H9 (cell line): ENCODE results near the gene NCAM2. TPM values are rescaled to one million over a fixed set of nuclear protein-coding genes. Genes with fewer than 3 reads are reported as not detected.

ENCODE experiments used
- DNase-seq: peaks from one replicate; pipeline ENCODE4 v3.0.0-alpha.2; 2017
- H2AFZ ChIP-seq: one replicate; pipeline ENCODE4 v1.6.1; 2013; ENCODE audit warnings: mild to moderate bottlenecking, low read length, control low read depth, moderate library complexity
- H2AK5ac ChIP-seq: 2 replicates; pipeline ENCODE4 v1.6.1; 2013; ENCODE audit warnings: low read length, control low read depth, mixed read lengths; ENCODE audit not compliant: insufficient read length
- H2BK120ac ChIP-seq: one replicate; pipeline ENCODE4 v1.6.1; 2013; ENCODE audit warnings: low read depth, mild to moderate bottlenecking, low read length, control low read depth, inconsistent platforms; ENCODE audit not compliant: poor library complexity, severe bottlenecking
- H2BK12ac ChIP-seq: 2 replicates; pipeline ENCODE4 v1.6.1; 2013; ENCODE audit warnings: low read length, control low read depth, mixed read lengths, low read depth; ENCODE audit not compliant: insufficient read length
- H2BK15ac ChIP-seq: 2 replicates; pipeline ENCODE4 v1.6.1; 2013; ENCODE audit warnings: low read depth, low read length, control low read depth
- H2BK20ac ChIP-seq: one replicate; pipeline ENCODE4 v1.6.1; 2013; ENCODE audit warnings: low read depth, mild to moderate bottlenecking, low read length, control low read depth, inconsistent platforms; ENCODE audit not compliant: poor library complexity, severe bottlenecking
- H2BK5ac ChIP-seq: 2 replicates; pipeline ENCODE4 v1.6.1; 2013; ENCODE audit warnings: low read length, control low read depth, mixed read lengths; ENCODE audit not compliant: insufficient read length
- H3K14ac ChIP-seq: 2 replicates; pipeline ENCODE4 v1.6.1; 2013; ENCODE audit warnings: low read length, control low read depth; ENCODE audit not compliant: insufficient read depth
- H3K18ac ChIP-seq: 2 replicates; pipeline ENCODE4 v1.6.1; 2013; ENCODE audit warnings: low read depth, mild to moderate bottlenecking, mixed read lengths, low read length, control low read depth; ENCODE audit not compliant: insufficient read length
- H3K23ac ChIP-seq: 2 replicates; pipeline ENCODE4 v1.6.1; 2013; ENCODE audit warnings: low read length, control low read depth, mixed read lengths, low read depth; ENCODE audit not compliant: insufficient read length
- H3K23me2 ChIP-seq: 2 replicates; pipeline ENCODE4 v1.6.1; 2013; ENCODE audit warnings: low read depth, mild to moderate bottlenecking, mixed read lengths, low read length, control low read depth; ENCODE audit not compliant: insufficient read length, poor library complexity, severe bottlenecking
- H3K27ac ChIP-seq: 2 replicates; pipeline ENCODE4 v1.5.1; 2013; ENCODE audit warnings: low read length, control low read depth, mixed read lengths, low read depth; ENCODE audit not compliant: insufficient read length
- H3K27me3 ChIP-seq: 2 replicates; pipeline ENCODE4 v1.6.1; 2013; ENCODE audit warnings: low read length, control low read depth, inconsistent platforms; ENCODE audit not compliant: insufficient read depth
- H3K4ac ChIP-seq: 2 replicates; pipeline ENCODE4 v1.6.1; 2013; ENCODE audit warnings: low read depth, mild to moderate bottlenecking, control low read depth, inconsistent platforms, low read length, moderate library complexity
- H3K4me1 ChIP-seq: 2 replicates; pipeline ENCODE4 v1.6.1; 2013; ENCODE audit warnings: low read length, control low read depth, inconsistent platforms; ENCODE audit not compliant: insufficient read depth
- H3K4me2 ChIP-seq: 2 replicates; pipeline ENCODE4 v1.6.1; 2013; ENCODE audit warnings: low read length, control low read depth, mixed read lengths; ENCODE audit not compliant: insufficient read length, insufficient read depth
- H3K56ac ChIP-seq: 2 replicates; pipeline ENCODE4 v1.6.1; 2013; ENCODE audit warnings: low read depth, mild to moderate bottlenecking, mixed read lengths, low read length, control low read depth; ENCODE audit not compliant: insufficient read length
- H3K79me1 ChIP-seq: 2 replicates; pipeline ENCODE4 v1.6.1; 2013; ENCODE audit warnings: low read depth, mild to moderate bottlenecking, moderate library complexity, low read length, control low read depth, inconsistent platforms; ENCODE audit not compliant: insufficient read depth, poor library complexity, severe bottlenecking
- H3K79me2 ChIP-seq: 2 replicates; pipeline ENCODE4 v1.6.1; 2013; ENCODE audit warnings: low read length, control low read depth, inconsistent platforms; ENCODE audit not compliant: insufficient read depth
- H3K9ac ChIP-seq: 2 replicates; pipeline ENCODE4 v1.6.1; 2013; ENCODE audit warnings: low read length, control low read depth, mixed read lengths; ENCODE audit not compliant: insufficient read length; ENCODE audit errors: extremely low read depth
- H3K9me3 ChIP-seq: one replicate; pipeline ENCODE4 v1.6.1; 2013; ENCODE audit warnings: low read depth, low read length, inconsistent platforms; ENCODE audit not compliant: control insufficient read depth
- H3T11ph ChIP-seq: one replicate; pipeline ENCODE4 v1.6.1; 2013; ENCODE audit warnings: mild to moderate bottlenecking, low read length, control low read depth, inconsistent platforms
- H4K20me1 ChIP-seq: one replicate; pipeline ENCODE4 v1.6.1; 2013; ENCODE audit not compliant: control insufficient read depth, insufficient read length, insufficient read depth
- H4K5ac ChIP-seq: 2 replicates; pipeline ENCODE4 v1.6.1; 2013; ENCODE audit warnings: low read depth, mild to moderate bottlenecking, mixed read lengths, low read length, control low read depth; ENCODE audit not compliant: insufficient read length
- H4K8ac ChIP-seq: replicated peaks from 2 replicates; pipeline ENCODE4 v1.6.1; 2013; ENCODE audit warnings: low read length, control low read depth, mixed read lengths, low read depth; ENCODE audit not compliant: insufficient read length
- H4K91ac ChIP-seq: 2 replicates; pipeline ENCODE4 v1.6.1; 2013; ENCODE audit warnings: low read depth, mild to moderate bottlenecking, moderate library complexity, mixed read lengths, low read length, control low read depth; ENCODE audit not compliant: insufficient read length
- H3K27ac Mint-ChIP-seq, 3 experiments: 2 replicates in 2 of 3; 3 replicates in 1 of 3; pipeline ENCODE4 v1.8.0; 2020 to 2021; ENCODE audit warnings: mixed read lengths in 3 of 3, mild to moderate bottlenecking in 1 of 3, moderate library complexity in 1 of 3
- H3K27me3 Mint-ChIP-seq: 2 replicates; pipeline ENCODE4 v1.8.0; 2021; ENCODE audit warnings: low read depth, mild to moderate bottlenecking, moderate library complexity, mixed read lengths
- H3K36me3 Mint-ChIP-seq, 3 experiments: 2 replicates in 2 of 3; 3 replicates in 1 of 3; pipeline ENCODE4 v1.8.0; 2020 to 2021; ENCODE audit warnings: low read depth in 3 of 3, mixed read lengths in 3 of 3; ENCODE audit not compliant: insufficient read depth in 1 of 3
- H3K4me1 Mint-ChIP-seq, 2 experiments: 2 replicates each; pipeline ENCODE4 v1.8.0; 2020; ENCODE audit warnings: mixed read lengths in 2 of 2
- H3K4me3 Mint-ChIP-seq, 2 experiments: 2 replicates in 1 of 2; 3 replicates in 1 of 2; pipeline ENCODE4 v1.8.0; 2020 to 2021; ENCODE audit warnings: mild to moderate bottlenecking in 2 of 2, mixed read lengths in 2 of 2, moderate library complexity in 1 of 2
- H3K9me3 Mint-ChIP-seq, 2 experiments: 2 replicates in 1 of 2; 3 replicates in 1 of 2; pipeline ENCODE4 v1.8.0; 2020; ENCODE audit warnings: mild to moderate bottlenecking in 2 of 2, mixed read lengths in 2 of 2, moderate library complexity in 1 of 2
- WGBS: extraction: QIAGEN DNeasy Blood & Tissue Kit; methylation state at CpG from one replicate; pipeline ENCODE4 v1.1.7; 2013; ENCODE audit warnings: missing lambda C conversion rate, low lambda C conversion rate, mixed read lengths; ENCODE audit not compliant: insufficient read length; ENCODE audit errors: extremely low coverage; 5-methylcytosine and 5-hydroxymethylcytosine counted together
- total RNA-seq: library from RNA; stranded (reverse); gene quantifications from 2 replicates; pipeline ENCODE4 v1.2.1, GENCODE V29; 2021
- TF ChIP-seq, protein P1 (sequence below): fragments of 200-600 bp; sonication (generic); conservative IDR thresholded peaks from 3 replicates; pipeline ENCODE4 v1.8.0; 2021; ENCODE audit warnings: antibody characterized with exemption, mild to moderate bottlenecking

NCAM2 gene
- total RNA-seq, 1 experiment from 2014 or later: 2.2 TPM

DNA sequence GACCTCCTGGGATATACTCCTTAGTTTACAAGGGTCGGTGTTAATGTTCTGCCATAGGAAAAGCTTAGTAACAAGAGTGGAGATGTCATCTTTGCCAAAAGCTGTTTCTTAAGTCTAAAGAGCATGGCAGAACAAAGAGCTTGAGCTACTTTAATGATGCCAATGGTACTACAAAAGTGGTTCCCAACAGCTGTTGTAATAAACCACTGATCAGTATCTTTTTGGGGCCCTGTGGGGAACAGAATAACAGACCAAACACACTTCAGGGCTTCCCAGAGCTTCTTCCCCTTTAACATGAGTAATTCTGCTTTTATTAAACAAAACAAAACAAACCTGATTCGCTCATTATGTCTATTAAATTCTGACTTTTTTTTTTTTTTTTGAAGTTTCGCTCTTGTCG lies 116.3 kb downstream of the NCAM2 start:
- Histone ChIP-seq H2BK120ac (no peak overlapping the region), H3K4me1 (no peaks in the 10 kb centered on the region), H3K14ac (no peak overlapping the region), H3K9me3 (no peaks in the 10 kb centered on the region), H2BK12ac (no peak overlapping the region), H3K79me1 (no peaks in the 10 kb centered on the region), H2BK15ac (no peak overlapping the region), H2AFZ (no peak overlapping the region), H4K91ac (no peak overlapping the region), H3K9ac (no peak overlapping the region), H4K5ac (no peak overlapping the region), H3K79me2 (no peaks in the 10 kb centered on the region), H4K20me1 (no peaks in the 10 kb centered on the region), H3K4ac (no peak overlapping the region), H3K23me2 (no peaks in the 10 kb centered on the region), H3K18ac (no peak overlapping the region), H3K27me3 (no peaks in the 10 kb centered on the region), H3K4me2 (no peak overlapping the region), H2AK5ac (no peak overlapping the region), H2BK5ac (no peak overlapping the region), H3K27ac (no peak overlapping the region), H3K56ac (no peak overlapping the region), H4K8ac (no peak overlapping the region), H2BK20ac (no peak overlapping the region), H3K23ac (no peak overlapping the region), H3T11ph (no peak overlapping the region)
- no peaks in the 10 kb centered on the region for H3K27me3 Mint-ChIP-seq
- no peak overlapping the region for H3K4me3 Mint-ChIP-seq
- DNase-seq: no peak
- WGBS: no CpG with 5 or more reads among the region's 4 CpGs
- no peak overlapping the region for H3K27ac Mint-ChIP-seq
- TF ChIP-seq, protein P1, sequence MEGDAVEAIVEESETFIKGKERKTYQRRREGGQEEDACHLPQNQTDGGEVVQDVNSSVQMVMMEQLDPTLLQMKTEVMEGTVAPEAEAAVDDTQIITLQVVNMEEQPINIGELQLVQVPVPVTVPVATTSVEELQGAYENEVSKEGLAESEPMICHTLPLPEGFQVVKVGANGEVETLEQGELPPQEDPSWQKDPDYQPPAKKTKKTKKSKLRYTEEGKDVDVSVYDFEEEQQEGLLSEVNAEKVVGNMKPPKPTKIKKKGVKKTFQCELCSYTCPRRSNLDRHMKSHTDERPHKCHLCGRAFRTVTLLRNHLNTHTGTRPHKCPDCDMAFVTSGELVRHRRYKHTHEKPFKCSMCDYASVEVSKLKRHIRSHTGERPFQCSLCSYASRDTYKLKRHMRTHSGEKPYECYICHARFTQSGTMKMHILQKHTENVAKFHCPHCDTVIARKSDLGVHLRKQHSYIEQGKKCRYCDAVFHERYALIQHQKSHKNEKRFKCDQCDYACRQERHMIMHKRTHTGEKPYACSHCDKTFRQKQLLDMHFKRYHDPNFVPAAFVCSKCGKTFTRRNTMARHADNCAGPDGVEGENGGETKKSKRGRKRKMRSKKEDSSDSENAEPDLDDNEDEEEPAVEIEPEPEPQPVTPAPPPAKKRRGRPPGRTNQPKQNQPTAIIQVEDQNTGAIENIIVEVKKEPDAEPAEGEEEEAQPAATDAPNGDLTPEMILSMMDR: no peak
- H3K36me3 Mint-ChIP-seq: no peaks in the 10 kb centered on the region
- no peaks in the 10 kb centered on the region for H3K4me1 Mint-ChIP-seq
- no peaks in the 10 kb centered on the region for H3K9me3 Mint-ChIP-seq
